IPS-20b (cell line): ENCODE measurements around the gene SLC51B.
A peak's percentile ranks its signal among the peaks of the same experiment; 100 is the strongest.

Source experiments
- H3K27ac ChIP-seq: one replicate; pipeline ENCODE4 v1.5.1; 2013; ENCODE audit warnings: low read length
- H3K27me3 ChIP-seq: 2 replicates; pipeline ENCODE4 v1.6.1; 2013; ENCODE audit warnings: mild to moderate bottlenecking, low read length, inconsistent platforms; ENCODE audit not compliant: insufficient read depth
- H3K36me3 ChIP-seq: 2 replicates; pipeline ENCODE4 v1.6.1; 2013; ENCODE audit warnings: low read depth, mild to moderate bottlenecking, inconsistent platforms, low read length, moderate library complexity; ENCODE audit not compliant: insufficient read depth
- H3K4me1 ChIP-seq: 2 replicates; pipeline ENCODE4 v1.6.1; 2013; ENCODE audit warnings: mild to moderate bottlenecking, control low read depth, inconsistent platforms, low read length, moderate library complexity; ENCODE audit not compliant: insufficient read depth
- H3K4me3 ChIP-seq: 2 replicates; pipeline ENCODE4 v1.5.1; 2013; ENCODE audit warnings: mild to moderate bottlenecking, low read length, inconsistent platforms
- H3K9ac ChIP-seq: 2 replicates; pipeline ENCODE4 v1.6.1; 2013; ENCODE audit warnings: low read depth, mild to moderate bottlenecking, inconsistent platforms, low read length, moderate library complexity
- H3K9me3 ChIP-seq: 2 replicates; pipeline ENCODE4 v1.6.1; 2013; ENCODE audit warnings: mild to moderate bottlenecking, low read depth, low read length, inconsistent platforms; ENCODE audit not compliant: insufficient read depth

The SLC51B gene

GRCh38 chr15:65077981-65078352, 32.8 kb downstream of the SLC51B start:
- Histone ChIP-seq H3K9ac (no peak overlapping the region), H3K27ac (no peak overlapping the region), H3K4me1 (peaks cover 10% of the 10 kb centered on the region), H3K4me3 (no peak overlapping the region), H3K27me3 (peaks cover 28% of the 10 kb centered on the region), H3K36me3 (no peaks in the 10 kb centered on the region), H3K9me3 (no peaks in the 10 kb centered on the region; the same call in 1 of the 2 replicates)

GRCh38 chr15:65079580-65079979, 34.4 kb downstream of the SLC51B start:
- Histone ChIP-seq H3K9me3 (no peaks in the 10 kb centered on the region), H3K27ac (no peak overlapping the region), H3K4me1 (peaks cover 26% of the 10 kb centered on the region), H3K36me3 (no peaks in the 10 kb centered on the region), H3K9ac (no peak overlapping the region), H3K27me3 (peaks cover 33% of the 10 kb centered on the region), H3K4me3 (no peak overlapping the region)

DNA sequence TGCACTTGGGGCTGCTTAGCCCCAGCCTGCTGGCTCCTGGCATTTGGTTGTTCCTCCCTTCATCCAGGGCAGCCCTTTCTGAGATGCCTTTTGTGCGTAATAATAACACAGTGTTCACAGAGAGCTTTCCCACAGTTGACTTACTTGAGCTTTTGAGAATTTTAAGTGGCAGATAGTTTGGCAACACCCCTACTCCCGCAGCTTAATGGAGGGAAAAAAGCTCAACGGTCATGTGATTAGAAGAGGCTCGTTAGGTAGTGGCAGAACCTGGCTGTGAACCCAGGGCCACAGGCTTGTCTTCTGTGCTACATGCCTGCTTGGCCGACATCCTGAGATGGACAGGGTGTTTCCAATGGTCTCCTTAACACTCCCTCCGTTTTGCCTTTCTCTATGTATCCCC, 36.1 kb downstream of the SLC51B start:
- Histone ChIP-seq H3K9ac (no peak overlapping the region), H3K36me3 (no peaks in the 10 kb centered on the region), H3K27me3 (peaks cover 37% of the 10 kb centered on the region), H3K4me1 (peaks cover 27% of the 10 kb centered on the region), H3K27ac (no peak overlapping the region), H3K9me3 (no peaks in the 10 kb centered on the region), H3K4me3 (no peak overlapping the region)

- H3K27ac ChIP-seq, result no peak overlapping the region
- no peaks in the 10 kb centered on the region for H3K9me3 ChIP-seq
- peaks cover 27% of the 10 kb centered on the region for H3K4me1 ChIP-seq
- no peak overlapping the region for H3K4me3 ChIP-seq
- H3K27me3 ChIP-seq, result peaks cover 37% of the 10 kb centered on the region
- H3K36me3 ChIP-seq, result no peaks in the 10 kb centered on the region
- H3K9ac ChIP-seq, result no peak overlapping the region
These were observed 36.6 kb downstream of the SLC51B start for GRCh38 chr15:65081758-65082157.

GRCh38 chr15:65082303-65082953, 37.2 kb downstream of the SLC51B start:
- Histone ChIP-seq H3K9me3 (no peaks in the 10 kb centered on the region), H3K27me3 (peaks cover 37% of the 10 kb centered on the region), H3K4me3 (peak overlapping the region; percentile 29; the same call in 1 of the 2 replicates), H3K9ac (no peak overlapping the region; the same call in 1 of the 2 replicates), H3K36me3 (no peaks in the 10 kb centered on the region), H3K27ac (no peak overlapping the region), H3K4me1 (peaks cover 27% of the 10 kb centered on the region)

DNA sequence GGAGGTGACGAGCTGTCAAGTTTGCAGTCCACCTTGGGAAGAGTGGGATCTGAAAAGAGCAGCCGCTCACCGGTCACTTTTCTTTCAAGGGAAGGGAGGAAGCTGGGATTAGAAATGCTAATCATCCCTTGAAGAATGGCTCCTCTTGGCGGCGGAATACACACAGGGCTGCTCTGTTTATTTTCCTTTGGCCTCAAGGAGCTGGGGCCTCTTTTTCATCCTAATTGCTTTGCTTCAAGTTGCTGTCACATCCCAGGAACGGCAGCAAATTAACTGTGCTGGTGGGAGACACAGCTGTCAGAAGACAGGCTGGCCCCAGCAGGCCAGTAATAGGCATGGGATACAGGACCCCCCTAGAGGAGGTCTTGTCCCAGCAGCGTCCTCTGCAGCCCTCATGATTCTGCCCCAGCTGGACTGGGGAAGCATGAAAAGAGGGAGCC, 38.1 kb downstream of the SLC51B start:
- H3K4me1 ChIP-seq, result peaks cover 27% of the 10 kb centered on the region
- H3K36me3 ChIP-seq, result no peaks in the 10 kb centered on the region
- H3K27me3 ChIP-seq, result peaks cover 35% of the 10 kb centered on the region
- H3K9me3 ChIP-seq, result no peaks in the 10 kb centered on the region
- H3K27ac ChIP-seq, result no peak overlapping the region
- peak overlapping the region; percentile 0; the same call in 1 of the 2 replicates for H3K9ac ChIP-seq
- peak overlapping the region; percentile 29; the same call in 1 of the 2 replicates for H3K4me3 ChIP-seq

DNA sequence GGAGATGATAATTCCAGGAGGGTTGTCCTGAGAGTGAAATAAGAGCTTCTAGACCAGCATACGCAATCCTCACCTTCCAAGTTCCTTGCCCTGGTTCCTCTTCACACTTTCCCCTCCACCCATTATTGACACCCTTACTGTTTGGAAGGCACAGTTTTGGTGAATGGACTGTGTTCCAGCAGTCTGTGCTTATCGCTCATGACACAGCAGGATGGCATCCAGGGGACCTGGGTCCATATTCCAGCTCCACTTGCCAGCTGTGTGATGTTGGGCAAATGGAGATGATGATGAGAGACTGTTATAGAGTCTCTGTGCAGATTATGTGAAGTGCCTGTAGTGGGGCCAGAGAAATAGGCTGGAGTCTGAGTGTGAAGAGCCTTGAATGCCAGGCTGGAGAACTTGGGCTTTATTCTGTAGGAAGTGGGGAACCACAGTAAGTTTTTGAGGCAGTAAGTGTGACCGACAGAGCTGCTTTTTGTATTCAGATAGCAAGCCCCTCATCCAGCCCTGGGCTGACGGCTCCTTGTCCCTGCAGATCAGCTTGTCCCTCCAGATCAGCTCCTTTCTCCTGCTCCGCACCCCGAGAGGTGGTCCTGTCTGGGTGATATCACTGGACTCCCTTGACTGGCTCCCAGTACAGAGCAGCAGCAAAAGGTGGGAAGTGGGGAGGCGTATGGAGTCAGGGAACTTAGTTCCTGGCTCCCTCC, 39.5 kb downstream of the SLC51B start:
- Histone ChIP-seq H3K9me3 (no peaks in the 10 kb centered on the region), H3K4me1 (peaks cover 27% of the 10 kb centered on the region), H3K36me3 (no peaks in the 10 kb centered on the region), H3K27ac (no peak overlapping the region), H3K27me3 (peaks cover 29% of the 10 kb centered on the region), H3K4me3 (no peak overlapping the region), H3K9ac (no peak overlapping the region)

GRCh38 chr15:65085207-65085753, 40.1 kb downstream of the SLC51B start:
- no peak overlapping the region for H3K9ac ChIP-seq
- peaks cover 27% of the 10 kb centered on the region for H3K4me1 ChIP-seq

GRCh38 chr15:65085990-65086679, 40.9 kb downstream of the SLC51B start:
- Histone ChIP-seq H3K27ac (no peak overlapping the region), H3K4me1 (peaks cover 27% of the 10 kb centered on the region), H3K27me3 (peaks cover 24% of the 10 kb centered on the region), H3K9ac (no peak overlapping the region), H3K9me3 (no peaks in the 10 kb centered on the region), H3K4me3 (no peak overlapping the region), H3K36me3 (no peaks in the 10 kb centered on the region)

More at GRCh38 chr15:65085207-65085753, 40.1 kb downstream of the SLC51B start:
- peaks cover 29% of the 10 kb centered on the region for H3K27me3 ChIP-seq
- no peak overlapping the region for H3K4me3 ChIP-seq
- no peaks in the 10 kb centered on the region for H3K36me3 ChIP-seq
- H3K27ac ChIP-seq, result no peak overlapping the region
- H3K9me3 ChIP-seq, result no peaks in the 10 kb centered on the region

- no peak overlapping the region for H3K27ac ChIP-seq
- H3K4me3 ChIP-seq, result no peak overlapping the region
- no peak overlapping the region for H3K9ac ChIP-seq
- H3K4me1 ChIP-seq, result peaks cover 27% of the 10 kb centered on the region
- peaks cover 19% of the 10 kb centered on the region for H3K27me3 ChIP-seq
- H3K36me3 ChIP-seq, result no peaks in the 10 kb centered on the region
- H3K9me3 ChIP-seq, result no peaks in the 10 kb centered on the region
These were observed 41.5 kb downstream of the SLC51B start for GRCh38 chr15:65086680-65087111.

DNA sequence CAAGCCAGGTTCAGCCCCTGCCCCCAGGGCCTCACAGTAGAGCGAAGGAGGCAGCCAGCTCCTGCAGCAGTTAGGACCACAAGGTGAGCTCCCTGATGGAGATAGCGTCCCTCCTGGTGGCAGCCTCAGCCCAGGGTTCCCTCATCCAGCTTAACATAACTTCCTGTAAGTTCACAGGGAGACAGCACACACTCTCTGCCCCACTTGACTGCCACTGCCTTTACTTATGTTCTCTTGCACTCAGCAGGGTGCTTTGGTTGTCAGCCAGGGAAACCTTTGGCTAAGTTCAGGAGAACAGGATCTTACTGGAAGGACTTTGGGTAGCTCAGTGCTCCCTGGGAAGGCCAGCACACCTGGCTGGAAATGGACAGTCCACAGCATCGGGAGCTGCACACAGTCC, 42.2 kb downstream of the SLC51B start:
- Histone ChIP-seq H3K27me3 (peaks cover 12% of the 10 kb centered on the region; the same call in 1 of the 2 replicates), H3K9ac (no peak overlapping the region), H3K4me1 (peaks cover 22% of the 10 kb centered on the region), H3K36me3 (no peaks in the 10 kb centered on the region), H3K9me3 (no peaks in the 10 kb centered on the region), H3K4me3 (no peak overlapping the region), H3K27ac (no peak overlapping the region)
